Endothelial cell of umbilical vein (primary cell): ENCODE results near the gene ATP9B.

Experiments
- EZH2 ChIP-seq: IDR thresholded peaks from 2 replicates; pipeline ENCODE4 v1.6.1; 2012; ENCODE audit warnings: borderline replicate concordance, low read depth, mild to moderate bottlenecking, moderate library complexity, low read length, inconsistent platforms; ENCODE audit not compliant: severe bottlenecking
- JUN ChIP-seq: IDR thresholded peaks from 2 replicates; pipeline ENCODE4 v1.6.1; 2011; ENCODE audit warnings: borderline replicate concordance, low read depth; ENCODE audit not compliant: insufficient read length, insufficient read depth
- MYC ChIP-seq: IDR thresholded peaks from one replicate; pipeline ENCODE4 v1.6.1; 2011; ENCODE audit warnings: mild to moderate bottlenecking, low read depth, low read length
- POLR2A ChIP-seq: IDR thresholded peaks from 2 replicates; pipeline ENCODE4 v1.6.1; 2012; ENCODE audit warnings: low read depth, mild to moderate bottlenecking, control low read depth, low read length
- TF ChIP-seq, protein P1 (sequence below), 2 donors: IDR thresholded peaks; 1 replicate in 1 of 2; 2 replicates in 1 of 2; pipeline ENCODE4 v1.5.1; 2011; ENCODE audit warnings: low read length in 2 of 2, mild to moderate bottlenecking in 2 of 2, moderate library complexity in 2 of 2, control low read depth in 1 of 2, inconsistent platforms in 1 of 2, low read depth in 1 of 2; ENCODE audit not compliant: insufficient read depth in 1 of 2; ENCODE audit errors: extremely low read depth in 1 of 2

DNA sequence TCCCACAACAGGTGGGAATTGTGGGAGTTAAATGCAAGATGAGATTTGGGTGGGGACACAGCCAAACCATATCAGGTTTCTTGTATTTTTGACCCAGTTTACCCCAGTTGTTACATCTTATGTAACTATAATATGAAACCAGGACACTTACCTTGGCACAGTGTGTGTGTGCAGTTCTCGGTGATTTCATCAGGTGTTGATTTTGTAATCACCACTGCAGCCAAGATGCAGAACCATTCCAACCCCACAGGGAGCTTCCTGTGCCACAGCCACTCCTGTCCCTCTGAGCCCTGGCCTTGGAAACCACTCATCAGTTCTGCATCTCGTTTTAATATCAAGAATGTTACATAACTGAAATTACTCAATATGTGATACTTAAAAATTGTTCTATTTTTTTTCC is 31.8 kb downstream of the ATP9B start:
- TF ChIP-seq, protein P1, sequence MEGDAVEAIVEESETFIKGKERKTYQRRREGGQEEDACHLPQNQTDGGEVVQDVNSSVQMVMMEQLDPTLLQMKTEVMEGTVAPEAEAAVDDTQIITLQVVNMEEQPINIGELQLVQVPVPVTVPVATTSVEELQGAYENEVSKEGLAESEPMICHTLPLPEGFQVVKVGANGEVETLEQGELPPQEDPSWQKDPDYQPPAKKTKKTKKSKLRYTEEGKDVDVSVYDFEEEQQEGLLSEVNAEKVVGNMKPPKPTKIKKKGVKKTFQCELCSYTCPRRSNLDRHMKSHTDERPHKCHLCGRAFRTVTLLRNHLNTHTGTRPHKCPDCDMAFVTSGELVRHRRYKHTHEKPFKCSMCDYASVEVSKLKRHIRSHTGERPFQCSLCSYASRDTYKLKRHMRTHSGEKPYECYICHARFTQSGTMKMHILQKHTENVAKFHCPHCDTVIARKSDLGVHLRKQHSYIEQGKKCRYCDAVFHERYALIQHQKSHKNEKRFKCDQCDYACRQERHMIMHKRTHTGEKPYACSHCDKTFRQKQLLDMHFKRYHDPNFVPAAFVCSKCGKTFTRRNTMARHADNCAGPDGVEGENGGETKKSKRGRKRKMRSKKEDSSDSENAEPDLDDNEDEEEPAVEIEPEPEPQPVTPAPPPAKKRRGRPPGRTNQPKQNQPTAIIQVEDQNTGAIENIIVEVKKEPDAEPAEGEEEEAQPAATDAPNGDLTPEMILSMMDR (IDR thresholded peaks at IDR 0.05; ENCODE audit: extremely low read depth in 1 of 2, insufficient read depth in 1 of 2, low read depth in 1 of 2, low read length in 2 of 2) = no peak
- TF ChIP-seq EZH2 = no peak
- TF ChIP-seq POLR2A = no peak
- no peak for TF ChIP-seq JUN
- no peak for TF ChIP-seq MYC
